ENCODE measurements around the gene SPINK1.

DNA sequence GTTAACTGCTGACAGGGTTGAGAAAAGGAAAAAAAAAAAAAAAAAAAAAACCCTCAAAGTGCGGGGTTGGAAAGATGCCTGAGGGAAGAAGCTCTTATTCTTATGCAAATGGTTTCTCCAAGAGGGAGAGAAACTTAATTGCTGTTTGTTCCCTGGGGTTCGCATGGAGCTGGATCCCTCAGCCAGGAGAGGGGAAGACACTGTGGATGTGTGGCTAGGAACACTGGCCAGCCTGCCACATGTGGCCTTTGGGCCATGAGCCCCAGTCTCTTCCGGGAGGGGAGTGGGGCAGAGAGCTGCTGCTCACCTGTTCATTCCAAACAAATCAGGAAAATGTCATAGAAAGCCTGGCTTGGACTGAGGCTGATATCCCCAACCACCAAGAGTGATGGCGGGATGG, 37.6 kb upstream of the SPINK1 start:
- no peak for TF ChIP-seq EZH2 (IDR thresholded peaks at IDR 0.05; ENCODE audit: insufficient read depth, low read length)
- TF ChIP-seq, protein P1, sequence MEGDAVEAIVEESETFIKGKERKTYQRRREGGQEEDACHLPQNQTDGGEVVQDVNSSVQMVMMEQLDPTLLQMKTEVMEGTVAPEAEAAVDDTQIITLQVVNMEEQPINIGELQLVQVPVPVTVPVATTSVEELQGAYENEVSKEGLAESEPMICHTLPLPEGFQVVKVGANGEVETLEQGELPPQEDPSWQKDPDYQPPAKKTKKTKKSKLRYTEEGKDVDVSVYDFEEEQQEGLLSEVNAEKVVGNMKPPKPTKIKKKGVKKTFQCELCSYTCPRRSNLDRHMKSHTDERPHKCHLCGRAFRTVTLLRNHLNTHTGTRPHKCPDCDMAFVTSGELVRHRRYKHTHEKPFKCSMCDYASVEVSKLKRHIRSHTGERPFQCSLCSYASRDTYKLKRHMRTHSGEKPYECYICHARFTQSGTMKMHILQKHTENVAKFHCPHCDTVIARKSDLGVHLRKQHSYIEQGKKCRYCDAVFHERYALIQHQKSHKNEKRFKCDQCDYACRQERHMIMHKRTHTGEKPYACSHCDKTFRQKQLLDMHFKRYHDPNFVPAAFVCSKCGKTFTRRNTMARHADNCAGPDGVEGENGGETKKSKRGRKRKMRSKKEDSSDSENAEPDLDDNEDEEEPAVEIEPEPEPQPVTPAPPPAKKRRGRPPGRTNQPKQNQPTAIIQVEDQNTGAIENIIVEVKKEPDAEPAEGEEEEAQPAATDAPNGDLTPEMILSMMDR (IDR thresholded peaks at IDR 0.05; ENCODE audit: insufficient read depth, low read depth, low read length): no peak

All from astrocyte (in vitro differentiated cells and primary cell).